Measurements from ENCODE around the gene NEURL4. TPM values are rescaled to one million over a fixed set of nuclear protein-coding genes. Genes with fewer than 3 reads are reported as not detected.

The NEURL4 gene
- total RNA-seq, 2 donors from 2014 or later, result 15.7 to 36.0 TPM

DNA sequence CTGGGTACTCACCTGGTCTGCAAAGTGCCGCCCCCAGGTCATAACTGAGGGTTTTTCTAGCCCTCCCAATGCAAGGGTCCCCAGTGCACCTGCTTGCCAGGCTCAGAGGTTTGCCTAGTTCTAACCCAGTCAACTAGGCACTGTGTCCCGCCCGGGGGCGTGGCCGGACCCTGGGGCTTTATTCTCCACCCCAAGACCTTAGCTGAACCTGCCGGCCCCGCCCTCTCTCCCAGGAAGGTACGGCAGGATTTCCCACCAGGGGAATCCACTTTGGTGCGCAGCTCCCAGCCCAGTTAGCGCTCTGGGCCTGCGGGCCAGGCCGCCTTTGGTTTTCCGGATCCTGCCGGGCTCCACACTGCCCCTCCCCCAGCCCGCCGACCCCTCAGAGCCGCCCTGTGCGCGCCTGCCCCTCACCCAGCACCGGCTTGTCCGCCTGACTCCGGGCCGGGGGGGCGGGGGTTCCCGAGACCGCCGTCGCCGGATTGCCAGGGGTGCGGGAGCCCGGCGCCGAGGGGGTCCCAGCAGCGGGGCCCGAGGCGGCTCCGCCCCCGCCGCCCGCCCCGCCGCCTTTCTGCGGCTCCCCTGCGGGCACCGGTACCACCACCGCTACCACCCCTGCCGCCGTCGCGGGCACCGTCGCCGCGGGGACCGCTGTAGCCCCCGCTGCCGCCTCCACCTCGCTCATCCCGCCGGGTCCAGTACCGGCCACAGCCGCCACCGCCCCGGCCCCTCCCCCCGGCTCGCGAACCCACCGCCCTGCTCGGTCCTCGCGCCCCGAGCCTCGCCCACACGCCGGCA is 35.1 kb downstream of the NEURL4 start:
- Histone ChIP-seq H3K9me3 (no peaks in the 10 kb centered on the region), H3K4me3 (peak overlapping the region; percentile 3 to 23), H3K4me1 (replicated peaks) (peaks cover 13% of the 10 kb centered on the region), H3K27me3 (replicated peaks; ENCODE audit: insufficient read depth) (no peaks in the 10 kb centered on the region), H3K36me3 (no peaks in the 10 kb centered on the region), H3K27ac (no peak overlapping the region)
- no peak for DNase-seq (ENCODE audit: low spot score)
- intact Hi-C loops (cut with DNase I), result no loop called here
- WGBS, result 6% methylated on average over 47 of the region's 75 CpGs
- TF ChIP-seq, protein P1, sequence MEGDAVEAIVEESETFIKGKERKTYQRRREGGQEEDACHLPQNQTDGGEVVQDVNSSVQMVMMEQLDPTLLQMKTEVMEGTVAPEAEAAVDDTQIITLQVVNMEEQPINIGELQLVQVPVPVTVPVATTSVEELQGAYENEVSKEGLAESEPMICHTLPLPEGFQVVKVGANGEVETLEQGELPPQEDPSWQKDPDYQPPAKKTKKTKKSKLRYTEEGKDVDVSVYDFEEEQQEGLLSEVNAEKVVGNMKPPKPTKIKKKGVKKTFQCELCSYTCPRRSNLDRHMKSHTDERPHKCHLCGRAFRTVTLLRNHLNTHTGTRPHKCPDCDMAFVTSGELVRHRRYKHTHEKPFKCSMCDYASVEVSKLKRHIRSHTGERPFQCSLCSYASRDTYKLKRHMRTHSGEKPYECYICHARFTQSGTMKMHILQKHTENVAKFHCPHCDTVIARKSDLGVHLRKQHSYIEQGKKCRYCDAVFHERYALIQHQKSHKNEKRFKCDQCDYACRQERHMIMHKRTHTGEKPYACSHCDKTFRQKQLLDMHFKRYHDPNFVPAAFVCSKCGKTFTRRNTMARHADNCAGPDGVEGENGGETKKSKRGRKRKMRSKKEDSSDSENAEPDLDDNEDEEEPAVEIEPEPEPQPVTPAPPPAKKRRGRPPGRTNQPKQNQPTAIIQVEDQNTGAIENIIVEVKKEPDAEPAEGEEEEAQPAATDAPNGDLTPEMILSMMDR (IDR thresholded peaks at IDR 0.05), result no peak
- no peak for TF ChIP-seq POLR2AphosphoS5 (IDR thresholded peaks at IDR 0.05)

DNA sequence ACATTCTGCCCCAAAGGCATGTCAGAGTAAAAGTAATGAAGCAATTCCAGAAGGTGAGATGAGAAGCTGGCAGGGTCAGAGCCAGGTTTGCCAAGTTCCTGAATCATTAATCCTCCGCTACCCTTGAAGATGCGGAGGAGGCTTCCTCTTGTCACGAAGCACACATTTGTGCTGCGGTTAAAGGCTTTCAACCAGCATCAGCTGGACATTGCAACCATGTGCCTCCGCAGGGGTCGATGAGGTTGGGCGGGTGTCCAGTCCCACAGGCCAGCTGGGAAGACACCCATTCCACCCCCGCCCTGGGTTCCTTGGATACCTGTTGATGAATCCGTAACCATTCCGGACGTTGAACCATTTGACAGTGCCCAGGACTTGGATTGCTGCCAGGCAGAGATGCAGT is 36.0 kb downstream of the NEURL4 start:
- DNase-seq (ENCODE audit: low spot score), result no peak
- H3K4me1 ChIP-seq (replicated peaks), result peaks cover 13% of the 10 kb centered on the region
- H3K27ac ChIP-seq, result peak overlapping the region in 1 of 2 donors; percentile 13
- no peaks in the 10 kb centered on the region for H3K27me3 ChIP-seq (replicated peaks; ENCODE audit: insufficient read depth)
- 75% methylated on average over 11 of the region's 11 CpGs for WGBS
- no peak for TF ChIP-seq POLR2AphosphoS5 (IDR thresholded peaks at IDR 0.05)
- TF ChIP-seq, protein P1 (IDR thresholded peaks at IDR 0.05), result no peak
- no peak for TF ChIP-seq POLR2A (IDR thresholded peaks at IDR 0.05)
- intact Hi-C loops (cut with DNase I), result no loop called here
- H3K36me3 ChIP-seq, result no peaks in the 10 kb centered on the region
- no peak overlapping the region for H3K4me3 ChIP-seq
- H3K9me3 ChIP-seq, result no peaks in the 10 kb centered on the region

DNA sequence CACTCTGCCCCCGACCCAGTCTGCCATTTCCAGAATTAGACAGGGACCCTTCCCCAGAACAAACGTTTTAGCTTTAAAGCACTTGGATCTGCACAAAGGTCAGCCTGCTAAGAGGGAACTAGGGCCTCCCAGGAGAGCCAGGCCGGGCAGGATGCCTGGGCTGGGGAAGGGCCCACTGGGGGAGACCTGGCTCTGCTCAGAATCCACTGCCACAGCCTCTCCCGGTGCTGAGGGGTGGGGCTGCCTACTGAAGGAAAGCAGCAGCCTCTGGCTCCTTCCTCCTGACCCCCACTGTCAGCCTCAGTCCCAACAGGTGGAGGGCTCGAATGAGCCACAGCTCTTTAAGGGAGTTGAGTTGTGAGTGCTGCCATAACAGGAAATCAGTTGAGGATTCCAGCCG is 36.4 kb downstream of the NEURL4 start:
- no peak for DNase-seq (ENCODE audit: low spot score)
- Histone ChIP-seq H3K4me1 (replicated peaks) (peaks cover 13% of the 10 kb centered on the region), H3K27me3 (replicated peaks; ENCODE audit: insufficient read depth) (no peaks in the 10 kb centered on the region), H3K36me3 (no peaks in the 10 kb centered on the region), H3K9me3 (no peaks in the 10 kb centered on the region), H3K27ac (peak overlapping the region in 1 of 2 donors; percentile 13), H3K4me3 (no peak overlapping the region)
- TF ChIP-seq POLR2A (IDR thresholded peaks at IDR 0.05) (no peak), POLR2AphosphoS5 (IDR thresholded peaks at IDR 0.05) (no peak)
- TF ChIP-seq, protein P1 (IDR thresholded peaks at IDR 0.05), result no peak
- intact Hi-C loops (cut with DNase I), result no loop called here
- WGBS, result 30% methylated on average over 6 of the region's 6 CpGs

DNA sequence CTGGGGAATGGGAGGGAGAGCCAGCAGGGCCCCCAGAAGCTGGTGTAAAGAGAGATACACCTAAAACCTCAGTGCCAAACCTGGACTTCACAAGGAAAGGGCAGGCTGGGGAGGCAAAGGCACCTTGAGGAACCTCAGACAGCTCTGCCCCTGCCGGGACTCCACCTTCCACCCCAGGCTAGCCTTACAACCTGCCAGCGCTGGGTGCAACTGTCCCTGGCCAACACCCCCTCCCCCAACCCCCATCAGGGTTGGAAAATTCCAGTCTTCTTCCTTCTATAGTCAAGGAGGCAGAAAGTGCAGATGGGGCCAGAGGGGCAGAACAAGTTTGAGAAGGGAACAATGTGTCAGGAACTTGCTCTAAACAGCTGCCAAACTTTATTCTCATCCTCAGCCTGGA is 36.9 kb downstream of the NEURL4 start:
- intact Hi-C loops (cut with DNase I), result no loop called here
- 50% methylated on average over 2 of the region's 2 CpGs for WGBS
- Histone ChIP-seq H3K4me1 (replicated peaks) (peaks cover 13% of the 10 kb centered on the region), H3K9me3 (no peaks in the 10 kb centered on the region), H3K27me3 (replicated peaks; ENCODE audit: insufficient read depth) (no peaks in the 10 kb centered on the region), H3K27ac (no peak overlapping the region), H3K36me3 (no peaks in the 10 kb centered on the region), H3K4me3 (no peak overlapping the region)
- TF ChIP-seq POLR2AphosphoS5 (IDR thresholded peaks at IDR 0.05) (no peak), POLR2A (IDR thresholded peaks at IDR 0.05) (no peak)
- TF ChIP-seq, protein P1 (IDR thresholded peaks at IDR 0.05), result no peak
- no peak for DNase-seq (ENCODE audit: low spot score)

DNA sequence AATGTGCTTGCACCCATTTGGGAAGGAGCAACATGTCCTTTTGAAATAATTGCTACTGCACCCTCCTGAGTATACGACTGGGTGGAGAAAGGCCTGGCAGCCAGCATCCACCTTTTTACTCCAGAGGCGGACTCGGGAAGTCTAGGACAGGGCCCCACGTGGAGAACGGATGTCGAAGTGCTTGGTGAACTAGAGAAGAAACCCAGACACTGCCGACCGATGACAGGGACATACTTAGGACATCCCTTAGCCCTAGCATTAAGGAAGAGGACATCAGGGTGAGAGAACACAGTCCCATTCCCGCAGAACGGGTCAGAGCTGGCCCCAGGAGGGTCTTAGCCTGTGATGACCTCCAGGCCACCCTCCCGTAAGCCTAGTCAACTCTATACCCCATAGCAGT is 38.5 kb downstream of the NEURL4 start:
- intact Hi-C loops (cut with DNase I), result no loop called here
- Histone ChIP-seq H3K4me3 (no peak overlapping the region), H3K27me3 (replicated peaks; ENCODE audit: insufficient read depth) (no peaks in the 10 kb centered on the region), H3K36me3 (no peaks in the 10 kb centered on the region), H3K4me1 (replicated peaks) (peaks cover 10% of the 10 kb centered on the region), H3K27ac (no peak overlapping the region), H3K9me3 (no peaks in the 10 kb centered on the region)
- 73% methylated on average over 11 of the region's 11 CpGs for WGBS
- no peak for DNase-seq (ENCODE audit: low spot score)
- TF ChIP-seq, protein P1 (IDR thresholded peaks at IDR 0.05), result no peak
- TF ChIP-seq POLR2AphosphoS5 (IDR thresholded peaks at IDR 0.05) (no peak), POLR2A (IDR thresholded peaks at IDR 0.05) (no peak)

Measured in prostate gland (tissue), 2 donors.